BJ (cell line): Measurements from ENCODE around the gene MACF1. TPM values are rescaled to one million over a fixed set of nuclear protein-coding genes. Genes with fewer than 3 reads are reported as not detected.

ENCODE experiments used
- CTCF ChIA-PET: fragments of 350-600 bp; formaldehyde crosslinking; extraction: SDS; loops from one replicate; lab custom pipeline; 2021; ENCODE audit warnings: antibody characterized with exemption, inconsistent platforms; lab: Yijun Ruan, JAX
- POLR2A ChIA-PET: fragments of 300-600 bp; sonication (Branson Sonifier 250); formaldehyde crosslinking; extraction: SDS; loops from one replicate; lab custom pipeline; 2021; ENCODE audit warnings: antibody characterized with exemption; lab: Charles Lee
- DNase-seq: peaks from one replicate; pipeline ENCODE4 v3.0.0-alpha.2; 2011; ENCODE audit warnings: low read depth
- H3K27me3 ChIP-seq: 2 replicates; pipeline ENCODE4 v1.6.0; 2011; ENCODE audit warnings: low read length; ENCODE audit not compliant: control insufficient read depth, insufficient read depth
- H3K36me3 ChIP-seq: 2 replicates; pipeline ENCODE4 v1.5.1; 2011; ENCODE audit warnings: low read length; ENCODE audit not compliant: control insufficient read depth, insufficient read depth
- H3K4me3 ChIP-seq: 2 replicates; pipeline ENCODE4 v1.5.1; 2011; ENCODE audit warnings: low read depth, mild to moderate bottlenecking, control low read depth, low read length
- polyA plus RNA-seq: library from polyadenylated mRNA; depleted of rRNA; stranded (reverse); fragments of >200 nt; gene quantifications from 2 replicates; pipeline ENCODE4 v1.2.3, GENCODE V29; 2011
- TF ChIP-seq, protein P1 (sequence below): IDR thresholded peaks from 2 replicates; pipeline ENCODE4 v1.5.1; 2011; ENCODE audit warnings: low read depth, mild to moderate bottlenecking, control low read depth, inconsistent platforms, low read length, moderate library complexity; ENCODE audit not compliant: insufficient read depth

Gene MACF1
- polyA plus RNA-seq, 1 experiment = 57.3 TPM

DNA sequence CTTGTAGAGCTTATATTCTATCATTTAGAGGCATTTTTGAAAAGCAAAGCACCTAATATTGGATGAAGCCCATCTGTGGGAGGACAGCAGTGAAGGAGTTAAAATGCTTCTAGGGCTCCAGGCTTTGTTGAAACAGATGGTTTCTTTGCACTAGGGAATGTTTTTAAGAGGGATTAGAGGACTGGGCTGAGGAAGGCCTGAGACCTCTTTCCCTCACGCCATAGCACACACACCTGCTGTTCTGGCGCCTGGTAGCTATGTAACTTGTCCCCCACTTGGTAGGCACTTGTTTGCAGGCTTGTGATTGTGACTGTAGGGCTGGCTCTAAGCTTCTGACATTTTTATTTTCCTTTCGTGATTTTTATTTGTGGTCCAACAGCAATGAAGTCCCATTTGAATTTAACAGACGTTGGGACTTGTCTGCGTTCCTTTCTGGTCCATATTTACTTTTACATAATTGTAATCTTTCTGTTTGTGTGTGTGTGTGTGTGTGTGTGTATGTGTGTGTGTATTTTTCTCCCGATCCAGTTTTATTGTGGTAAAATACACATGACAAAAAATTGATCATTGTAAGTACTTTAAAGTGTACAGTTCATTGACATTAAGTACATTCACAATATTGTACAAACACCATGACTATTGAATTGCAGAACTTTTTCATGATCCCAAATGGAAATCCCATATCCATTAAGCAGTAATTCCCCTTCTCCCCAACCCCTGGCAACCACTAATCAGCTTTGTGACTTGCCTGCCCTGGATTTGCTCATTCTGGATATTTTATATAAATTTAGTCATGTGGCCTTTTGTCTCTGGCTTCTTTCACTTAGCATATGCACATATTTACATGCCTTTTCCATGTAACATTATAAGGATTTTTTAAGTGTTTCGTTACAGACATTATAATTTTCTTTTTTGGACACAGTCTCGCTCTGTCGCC lies 33.5 kb upstream of the MACF1 start:
- ChIA-PET POLR2A (no interaction called here), CTCF (interaction anchor here (0.6 to 2.7 kb wide), 9 partner anchors 11 to 90 kb away, joined by 3 to 6 read pairs (median 3); no protein-coding TSS in a partner anchor)
- no peak for DNase-seq
- no peaks in the 10 kb centered on the region for H3K27me3 ChIP-seq
- TF ChIP-seq, protein P1, sequence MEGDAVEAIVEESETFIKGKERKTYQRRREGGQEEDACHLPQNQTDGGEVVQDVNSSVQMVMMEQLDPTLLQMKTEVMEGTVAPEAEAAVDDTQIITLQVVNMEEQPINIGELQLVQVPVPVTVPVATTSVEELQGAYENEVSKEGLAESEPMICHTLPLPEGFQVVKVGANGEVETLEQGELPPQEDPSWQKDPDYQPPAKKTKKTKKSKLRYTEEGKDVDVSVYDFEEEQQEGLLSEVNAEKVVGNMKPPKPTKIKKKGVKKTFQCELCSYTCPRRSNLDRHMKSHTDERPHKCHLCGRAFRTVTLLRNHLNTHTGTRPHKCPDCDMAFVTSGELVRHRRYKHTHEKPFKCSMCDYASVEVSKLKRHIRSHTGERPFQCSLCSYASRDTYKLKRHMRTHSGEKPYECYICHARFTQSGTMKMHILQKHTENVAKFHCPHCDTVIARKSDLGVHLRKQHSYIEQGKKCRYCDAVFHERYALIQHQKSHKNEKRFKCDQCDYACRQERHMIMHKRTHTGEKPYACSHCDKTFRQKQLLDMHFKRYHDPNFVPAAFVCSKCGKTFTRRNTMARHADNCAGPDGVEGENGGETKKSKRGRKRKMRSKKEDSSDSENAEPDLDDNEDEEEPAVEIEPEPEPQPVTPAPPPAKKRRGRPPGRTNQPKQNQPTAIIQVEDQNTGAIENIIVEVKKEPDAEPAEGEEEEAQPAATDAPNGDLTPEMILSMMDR = no peak
- H3K4me3 ChIP-seq = no peak overlapping the region
- H3K36me3 ChIP-seq = no peaks in the 10 kb centered on the region

DNA sequence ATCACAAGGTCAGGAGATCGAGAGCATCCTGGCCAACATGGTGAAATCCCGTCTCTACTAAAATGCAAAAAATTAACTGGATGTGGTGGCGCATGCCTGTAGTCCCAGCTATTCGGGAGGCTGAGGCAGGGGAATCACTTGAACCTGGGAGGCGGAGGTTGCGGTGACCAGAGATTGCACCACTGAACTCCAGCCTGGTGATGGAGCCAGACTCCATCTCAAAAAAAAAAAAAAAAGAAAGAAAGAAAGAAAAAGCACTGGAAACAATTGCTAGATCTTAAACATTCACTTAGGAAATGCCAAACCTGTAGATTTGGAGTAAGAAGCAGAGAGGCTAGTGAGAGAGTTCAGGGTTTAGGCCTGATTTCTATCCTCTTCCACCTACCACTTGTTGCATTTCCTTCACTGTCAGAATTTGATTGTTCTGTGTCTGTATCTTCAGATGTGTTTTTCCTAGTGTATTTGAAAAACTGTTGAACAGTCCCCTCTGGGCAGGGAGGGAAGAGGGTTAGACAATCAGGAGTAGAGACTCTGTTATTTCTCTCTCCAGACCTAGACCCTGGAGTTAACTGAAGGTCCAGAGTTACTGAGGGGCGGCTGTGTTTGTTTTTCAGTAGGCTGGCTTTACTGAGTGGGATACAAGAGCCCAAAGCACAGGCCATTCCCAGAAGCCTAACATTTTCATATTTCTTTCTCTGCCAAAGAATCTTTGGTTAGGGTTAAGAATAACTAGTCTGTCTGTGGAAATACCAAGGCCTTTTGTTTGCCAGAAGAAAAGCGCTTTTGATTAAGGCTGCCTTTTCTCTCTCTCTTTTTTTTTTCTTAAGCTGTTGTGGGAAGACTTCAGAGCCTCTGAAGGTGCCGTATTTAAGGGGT lies 31.1 kb upstream of the MACF1 start:
- CTCF ChIA-PET = interaction anchor here (0.6 to 2.7 kb wide), 3 partner anchors 14 to 333 kb away, joined by 3 to 6 read pairs (median 5); no protein-coding TSS in a partner anchor
- Histone ChIP-seq H3K36me3 (no peaks in the 10 kb centered on the region), H3K4me3 (no peak overlapping the region), H3K27me3 (no peaks in the 10 kb centered on the region)
- TF ChIP-seq, protein P1 = no peak
- POLR2A ChIA-PET = no interaction called here
- no peak for DNase-seq

DNA sequence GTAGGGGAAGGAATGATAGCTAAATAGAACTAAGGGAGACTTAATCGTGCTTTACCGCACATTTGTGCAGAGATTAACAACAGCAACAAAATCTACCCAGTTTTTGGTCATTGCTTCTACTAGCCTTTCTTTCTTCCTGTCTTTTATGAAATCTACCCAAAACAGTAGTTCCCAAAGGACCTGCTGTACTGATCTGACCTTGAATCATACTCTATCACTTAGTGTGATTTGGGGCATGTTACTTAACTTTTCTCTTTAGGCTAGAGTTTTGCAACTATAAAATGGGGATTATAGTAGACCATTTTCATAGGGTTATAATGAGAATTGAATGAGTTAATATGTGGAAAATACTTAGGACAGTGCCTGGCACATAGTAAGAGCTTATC lies 30.5 kb upstream of the MACF1 start:
- ChIA-PET CTCF (interaction anchor here (0.6 to 1.0 kb wide), 2 partner anchors 18 to 332 kb away, joined by 3 to 5 read pairs; no protein-coding TSS in a partner anchor), POLR2A (no interaction called here)
- no peaks in the 10 kb centered on the region for H3K36me3 ChIP-seq
- TF ChIP-seq, protein P1 = no peak
- H3K27me3 ChIP-seq = no peaks in the 10 kb centered on the region
- H3K4me3 ChIP-seq = no peak overlapping the region
- DNase-seq = no peak

DNA sequence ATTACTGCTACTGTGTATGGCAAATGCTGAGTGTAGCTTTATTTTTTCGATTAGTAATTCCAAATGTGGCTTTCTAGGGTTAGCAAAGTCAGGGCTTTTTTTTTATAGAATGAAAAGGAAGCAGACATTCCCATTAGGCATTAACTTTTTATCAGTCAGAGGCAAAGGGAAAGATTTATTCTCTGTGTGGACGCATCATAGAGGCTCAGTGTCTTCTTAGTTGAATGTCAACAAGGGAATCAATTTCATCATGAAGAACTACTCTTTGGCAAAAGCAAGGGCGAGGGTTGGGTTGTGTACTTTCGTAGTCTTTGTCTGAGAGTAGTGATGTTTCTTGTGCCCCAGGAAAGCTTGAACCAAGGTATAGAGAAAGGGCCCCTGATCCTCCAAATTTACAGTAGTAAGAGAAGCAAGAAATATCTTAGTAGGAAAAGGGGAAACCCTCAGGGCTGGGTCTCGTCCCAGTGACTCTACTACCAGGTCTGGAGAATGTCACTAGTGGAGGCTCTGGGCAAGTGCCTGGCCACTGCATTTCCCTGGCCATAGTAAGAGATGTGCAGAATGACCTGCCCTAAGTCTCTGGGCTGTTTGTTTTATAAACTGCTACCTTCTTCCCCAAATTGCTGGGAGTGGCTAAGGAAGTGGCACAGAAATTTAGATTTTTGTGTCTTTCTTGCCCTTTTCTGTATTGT lies 30.0 kb upstream of the MACF1 start:
- POLR2A ChIA-PET = no interaction called here
- CTCF ChIA-PET = interaction anchor here (0.6 to 1.0 kb wide), 2 partner anchors 17 to 332 kb away, joined by 3 to 5 read pairs; no protein-coding TSS in a partner anchor
- TF ChIP-seq, protein P1 = no peak
- DNase-seq = no peak
- Histone ChIP-seq H3K4me3 (no peak overlapping the region), H3K36me3 (no peaks in the 10 kb centered on the region), H3K27me3 (no peaks in the 10 kb centered on the region)
